ENCODE data around the gene FAM177B.

DNA sequence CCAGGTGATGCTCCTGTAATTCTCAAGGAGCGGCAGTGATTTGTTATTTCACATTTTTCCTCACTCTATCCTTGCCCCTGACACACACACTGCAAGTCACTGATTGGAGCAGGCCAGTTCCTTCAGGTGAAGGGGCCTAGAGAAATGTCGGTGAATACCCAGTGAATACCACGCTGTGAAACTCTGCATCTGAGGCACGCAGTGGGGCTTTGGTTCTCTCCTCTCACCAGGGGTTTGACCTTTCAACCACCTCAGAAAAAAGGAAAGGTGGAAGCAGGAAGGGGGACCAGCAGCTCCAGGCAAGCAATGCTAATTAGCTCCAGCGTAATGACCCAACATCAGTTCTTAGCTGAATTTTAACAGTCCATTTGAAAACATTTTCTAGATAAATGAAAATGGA lies 532 bp upstream of the FAM177B start:
- TF ChIP-seq, protein P1, sequence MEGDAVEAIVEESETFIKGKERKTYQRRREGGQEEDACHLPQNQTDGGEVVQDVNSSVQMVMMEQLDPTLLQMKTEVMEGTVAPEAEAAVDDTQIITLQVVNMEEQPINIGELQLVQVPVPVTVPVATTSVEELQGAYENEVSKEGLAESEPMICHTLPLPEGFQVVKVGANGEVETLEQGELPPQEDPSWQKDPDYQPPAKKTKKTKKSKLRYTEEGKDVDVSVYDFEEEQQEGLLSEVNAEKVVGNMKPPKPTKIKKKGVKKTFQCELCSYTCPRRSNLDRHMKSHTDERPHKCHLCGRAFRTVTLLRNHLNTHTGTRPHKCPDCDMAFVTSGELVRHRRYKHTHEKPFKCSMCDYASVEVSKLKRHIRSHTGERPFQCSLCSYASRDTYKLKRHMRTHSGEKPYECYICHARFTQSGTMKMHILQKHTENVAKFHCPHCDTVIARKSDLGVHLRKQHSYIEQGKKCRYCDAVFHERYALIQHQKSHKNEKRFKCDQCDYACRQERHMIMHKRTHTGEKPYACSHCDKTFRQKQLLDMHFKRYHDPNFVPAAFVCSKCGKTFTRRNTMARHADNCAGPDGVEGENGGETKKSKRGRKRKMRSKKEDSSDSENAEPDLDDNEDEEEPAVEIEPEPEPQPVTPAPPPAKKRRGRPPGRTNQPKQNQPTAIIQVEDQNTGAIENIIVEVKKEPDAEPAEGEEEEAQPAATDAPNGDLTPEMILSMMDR (IDR thresholded peaks at IDR 0.05; ENCODE audit: low read depth, low read length, missing input control) = no peak
- TF ChIP-seq SP1 (IDR thresholded peaks at IDR 0.05) (no peak), JUND (IDR thresholded peaks at IDR 0.05) (no peak), RAD21 (IDR thresholded peaks at IDR 0.05) (no peak), FOXA1 (IDR thresholded peaks at IDR 0.05) (no peak), YY1 (IDR thresholded peaks at IDR 0.05) (no peak), RXRA (IDR thresholded peaks at IDR 0.05) (no peak), GABPA (IDR thresholded peaks at IDR 0.05 in 1 of 2, conservative IDR thresholded peaks at IDR 0.05 in 1 of 2) (no peak), TAF1 (conservative IDR thresholded peaks at IDR 0.05) (no peak), MAX (IDR thresholded peaks at IDR 0.05) (no peak), REST (IDR thresholded peaks at IDR 0.05) (no peak)
- TF ChIP-seq, protein P2, sequence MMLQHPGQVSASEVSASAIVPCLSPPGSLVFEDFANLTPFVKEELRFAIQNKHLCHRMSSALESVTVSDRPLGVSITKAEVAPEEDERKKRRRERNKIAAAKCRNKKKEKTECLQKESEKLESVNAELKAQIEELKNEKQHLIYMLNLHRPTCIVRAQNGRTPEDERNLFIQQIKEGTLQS (IDR thresholded peaks at IDR 0.05) = no peak

All from liver (tissue), 3 donors.